Endothelial cell of umbilical vein (primary cell): ENCODE results near the gene AFTPH. TPM values are rescaled to one million over a fixed set of nuclear protein-coding genes. Genes with fewer than 3 reads are reported as not detected.

Source experiments
- BruUV-seq: library from RNA; stranded (reverse); fragments of 400-500 nt; replicated peaks from 2 replicates; lab custom pipeline; 2021; lab: Mats Ljungman, UMichigan
- CTCF ChIA-PET: fragments of 300-600, 350-600 bp; sonication (Branson Sonifier 250); formaldehyde crosslinking; loops from one replicate; lab custom pipeline; 2021; ENCODE audit warnings: antibody characterized with exemption, inconsistent platforms; lab: Charles Lee
- POLR2A ChIA-PET: fragments of 300-600, 350-600 bp; sonication (Branson Sonifier 250); formaldehyde crosslinking; loops from one replicate; lab custom pipeline; 2021; ENCODE audit warnings: antibody characterized with exemption, inconsistent platforms; lab: Charles Lee
- DNase-seq: peaks from one replicate; pipeline ENCODE4 v3.0.0-alpha.2; 2011; ENCODE audit warnings: low read depth, low spot score
- FAIRE-seq: peaks from 2 replicates; lab custom pipeline; 2011; peaks lifted over from hg19 to GRCh38; lab: Jason Lieb, UNC
- H2AFZ ChIP-seq: 2 replicates; pipeline ENCODE4 v1.6.0; 2012; ENCODE audit warnings: low read depth, low read length, control low read depth, inconsistent platforms
- H3K27ac ChIP-seq: 2 replicates; pipeline ENCODE4 v1.5.1; 2011; ENCODE audit warnings: low read depth, mild to moderate bottlenecking, control low read depth, low read length, moderate library complexity; ENCODE audit not compliant: insufficient read depth
- H3K27me3 ChIP-seq, 2 experiments: 2 replicates each; pipeline versions ENCODE4 v1.6.0 to v1.6.1; 2011; ENCODE audit warnings: low read length in 2 of 2, mixed read lengths in 1 of 2; ENCODE audit not compliant: control insufficient read depth in 2 of 2, insufficient read depth in 2 of 2
- H3K36me3 ChIP-seq, 2 experiments: 2 replicates in 1 of 2; 3 replicates in 1 of 2; pipeline ENCODE4 v1.5.1; 2011; ENCODE audit warnings: low read length in 2 of 2, mild to moderate bottlenecking in 1 of 2, moderate library complexity in 1 of 2; ENCODE audit not compliant: control insufficient read depth in 2 of 2, insufficient read depth in 2 of 2; ENCODE audit errors: extremely low read depth in 1 of 2
- H3K4me1 ChIP-seq: 3 replicates; pipeline ENCODE4 v1.5.1; 2011; ENCODE audit warnings: mild to moderate bottlenecking, low read length; ENCODE audit not compliant: control insufficient read depth, insufficient read depth; ENCODE audit errors: extremely low read depth
- H3K4me2 ChIP-seq: 2 replicates; pipeline ENCODE4 v1.6.1; 2011; ENCODE audit warnings: low read length, control low read depth, mixed read lengths; ENCODE audit not compliant: insufficient read depth
- H3K4me3 ChIP-seq, 3 experiments: fragments of 200-600 bp in 1 of 3; sonication (generic), shearing (Covaris generic) in 1 of 3; replicated peaks in 1 of 3; 2 replicates each; pipeline ENCODE4 v1.5.1; 2011 to 2016; ENCODE audit warnings: control low read depth in 3 of 3, low read length in 3 of 3, mild to moderate bottlenecking in 2 of 3, inconsistent platforms in 1 of 3, low read depth in 1 of 3, moderate library complexity in 1 of 3; ENCODE audit not compliant: insufficient read depth in 1 of 3
- H3K79me2 ChIP-seq: 2 replicates; pipeline ENCODE4 v1.6.0; 2012; ENCODE audit warnings: low read length, inconsistent platforms; ENCODE audit not compliant: control insufficient read depth, insufficient read depth
- H3K9ac ChIP-seq: replicated peaks from 2 replicates; pipeline ENCODE3; 2011; ENCODE audit warnings: low read length, control low read depth; ENCODE audit not compliant: insufficient read depth; ENCODE audit errors: extremely low read depth
- H3K9me1 ChIP-seq: replicated peaks from 3 replicates; pipeline ENCODE4 v1.6.0; 2011; ENCODE audit warnings: mild to moderate bottlenecking, low read length; ENCODE audit not compliant: control insufficient read depth, insufficient read depth; ENCODE audit errors: extremely low read depth
- H3K9me3 ChIP-seq: replicated peaks from 2 replicates; pipeline ENCODE4 v1.5.1; 2012; ENCODE audit warnings: low read length, inconsistent platforms; ENCODE audit not compliant: control insufficient read depth, insufficient read depth
- H4K20me1 ChIP-seq: replicated peaks from 2 replicates; pipeline ENCODE3; 2011; ENCODE audit warnings: mild to moderate bottlenecking, low read length; ENCODE audit not compliant: control insufficient read depth, insufficient read depth; ENCODE audit errors: extremely low read depth
- CTCF ChIP-seq, 2 donors: IDR thresholded peaks; 1 replicate in 1 of 2; 2 replicates in 1 of 2; pipeline ENCODE4 v1.5.1; 2011; ENCODE audit warnings: low read length in 2 of 2, mild to moderate bottlenecking in 2 of 2, moderate library complexity in 2 of 2, control low read depth in 1 of 2, inconsistent platforms in 1 of 2, low read depth in 1 of 2; ENCODE audit not compliant: insufficient read depth in 1 of 2; ENCODE audit errors: extremely low read depth in 1 of 2
- EZH2 ChIP-seq: IDR thresholded peaks from 2 replicates; pipeline ENCODE4 v1.6.1; 2012; ENCODE audit warnings: borderline replicate concordance, low read depth, mild to moderate bottlenecking, moderate library complexity, low read length, inconsistent platforms; ENCODE audit not compliant: severe bottlenecking
- FOS ChIP-seq: IDR thresholded peaks from 2 replicates; pipeline ENCODE4 v1.6.1; 2011; ENCODE audit warnings: mild to moderate bottlenecking, low read length, moderate library complexity, borderline replicate concordance; ENCODE audit not compliant: insufficient read depth
- GATA2 ChIP-seq: IDR thresholded peaks from 2 replicates; pipeline ENCODE4 v1.7.0; 2011; ENCODE audit warnings: low read depth, mild to moderate bottlenecking, moderate library complexity, mixed read lengths, low read length; ENCODE audit not compliant: insufficient read length, insufficient read depth
- JUN ChIP-seq: IDR thresholded peaks from 2 replicates; pipeline ENCODE4 v1.6.1; 2011; ENCODE audit warnings: borderline replicate concordance, low read depth; ENCODE audit not compliant: insufficient read length, insufficient read depth
- MAX ChIP-seq: IDR thresholded peaks from 2 replicates; pipeline ENCODE4 v1.6.1; 2011; ENCODE audit not compliant: insufficient read depth, insufficient read length
- MYC ChIP-seq: IDR thresholded peaks from one replicate; pipeline ENCODE4 v1.6.1; 2011; ENCODE audit warnings: mild to moderate bottlenecking, low read depth, low read length
- POLR2A ChIP-seq: IDR thresholded peaks from 2 replicates; pipeline ENCODE4 v1.6.1; 2012; ENCODE audit warnings: low read depth, mild to moderate bottlenecking, control low read depth, low read length
- POLR2AphosphoS5 ChIP-seq: IDR thresholded peaks from 2 replicates; pipeline ENCODE4 v1.6.1; 2012; ENCODE audit warnings: low read depth, mild to moderate bottlenecking, control low read depth, low read length, moderate library complexity; ENCODE audit not compliant: insufficient read depth
- dilution Hi-C: fragments of 300-500 bp; cut with MboI; formaldehyde crosslinking; loops from one replicate; pipeline ENCODE4 v1.15.0; 2019; ENCODE audit warnings: low sequenced_read_pairs; ENCODE audit not compliant: extremely low pct_ligation_motif_present
- intact Hi-C: fragments of 100-400 bp; cut with micrococcal nuclease; formaldehyde crosslinking; loops from one replicate; pipeline ENCODE4 v1.10.0; 2022
- polyA plus RNA-seq, 4 experiments: library from polyadenylated mRNA; depleted of rRNA in 3 of 4; stranded (reverse) in 3 of 4; unstranded in 1 of 4; fragments of >200 nt; gene quantifications; 2 replicates each; pipeline versions ENCODE4 v1.2.1 to v1.2.3, GENCODE V29; 2011 to 2012; ENCODE audit warnings: missing spikeins in 1 of 4
- total RNA-seq: library from RNA; stranded (reverse); gene quantifications from 2 replicates; pipeline ENCODE4 v1.2.3, GENCODE V29; 2021

Gene AFTPH
- total and polyA plus RNA-seq, 2 donors (not counting 3 experiments of a cell fraction or from before 2014, with no cell fraction given) = 6.9 to 15.3 TPM

GRCh38 chr2:64504774-64505720 is 19.1 kb upstream of the AFTPH start:
- BruUV-seq = no TSS peak

More at GRCh38 chr2:64504774-64505720, 19.1 kb upstream of the AFTPH start:
- H3K4me1 ChIP-seq = no peaks in the 10 kb centered on the region
- ChIA-PET CTCF (interaction anchor here (0.9 to 1.4 kb wide), 2 partner anchors 17 to 18 kb away, joined by 4 to 5 read pairs; no protein-coding TSS in a partner anchor), POLR2A (interaction anchor here (0.5 kb wide), 1 partner anchor 483 kb away, joined by 3 read pairs; no protein-coding TSS in a partner anchor)
- H4K20me1 ChIP-seq = no peaks in the 10 kb centered on the region
- H3K9me3 ChIP-seq = no peaks in the 10 kb centered on the region
- no peak overlapping the region for H3K4me2 ChIP-seq
- H3K27ac ChIP-seq = no peak overlapping the region
- DNase-seq = no peak
- no peaks in the 10 kb centered on the region for H3K36me3 ChIP-seq
- H3K4me3 ChIP-seq = no peak overlapping the region
- TF ChIP-seq MAX (no peak), CTCF (IDR thresholded peaks at IDR 0.05; ENCODE audit: extremely low read depth in 1 of 2, insufficient read depth in 1 of 2, low read depth in 1 of 2, low read length in 2 of 2) (no peak), POLR2A (no peak), POLR2AphosphoS5 (no peak), MYC (no peak), GATA2 (no peak), EZH2 (no peak), FOS (no peak), JUN (no peak)
- no peaks in the 10 kb centered on the region for H3K9me1 ChIP-seq
- no peak for FAIRE-seq
- no peaks in the 10 kb centered on the region for H3K79me2 ChIP-seq
- H3K9ac ChIP-seq = no peak overlapping the region
- peaks cover 16 to 18% of the 10 kb centered on the region in 2 experiments for H3K27me3 ChIP-seq
- H2AFZ ChIP-seq = no peak overlapping the region
- intact Hi-C loops (no loop called here), dilution Hi-C loops (no loop called here)
